A172 (cell line): ENCODE measurements around the gene GALT. TPM values are rescaled to one million over a fixed set of nuclear protein-coding genes. Genes with fewer than 3 reads are reported as not detected.
A peak's percentile ranks its signal among the peaks of the same experiment; 100 is the strongest.
"Not testable (repeated sequence)": the region's sequence is repeated elsewhere in the genome, so short reads cannot be mapped to it uniquely, and the experiment has no call there.

Experiments
- DNase-seq: peaks from one replicate; pipeline ENCODE4 v3.0.0-alpha.2; 2015; ENCODE audit warnings: low spot score
- total RNA-seq: library from RNA; depleted of rRNA; stranded (reverse); fragments of >200 nt; shearing (Covaris generic); gene quantifications from 2 replicates; pipeline ENCODE4 v1.2.3, GENCODE V29; 2014

The GALT gene
- total RNA-seq, 1 experiment from 2014 or later = 19.5 TPM

DNA sequence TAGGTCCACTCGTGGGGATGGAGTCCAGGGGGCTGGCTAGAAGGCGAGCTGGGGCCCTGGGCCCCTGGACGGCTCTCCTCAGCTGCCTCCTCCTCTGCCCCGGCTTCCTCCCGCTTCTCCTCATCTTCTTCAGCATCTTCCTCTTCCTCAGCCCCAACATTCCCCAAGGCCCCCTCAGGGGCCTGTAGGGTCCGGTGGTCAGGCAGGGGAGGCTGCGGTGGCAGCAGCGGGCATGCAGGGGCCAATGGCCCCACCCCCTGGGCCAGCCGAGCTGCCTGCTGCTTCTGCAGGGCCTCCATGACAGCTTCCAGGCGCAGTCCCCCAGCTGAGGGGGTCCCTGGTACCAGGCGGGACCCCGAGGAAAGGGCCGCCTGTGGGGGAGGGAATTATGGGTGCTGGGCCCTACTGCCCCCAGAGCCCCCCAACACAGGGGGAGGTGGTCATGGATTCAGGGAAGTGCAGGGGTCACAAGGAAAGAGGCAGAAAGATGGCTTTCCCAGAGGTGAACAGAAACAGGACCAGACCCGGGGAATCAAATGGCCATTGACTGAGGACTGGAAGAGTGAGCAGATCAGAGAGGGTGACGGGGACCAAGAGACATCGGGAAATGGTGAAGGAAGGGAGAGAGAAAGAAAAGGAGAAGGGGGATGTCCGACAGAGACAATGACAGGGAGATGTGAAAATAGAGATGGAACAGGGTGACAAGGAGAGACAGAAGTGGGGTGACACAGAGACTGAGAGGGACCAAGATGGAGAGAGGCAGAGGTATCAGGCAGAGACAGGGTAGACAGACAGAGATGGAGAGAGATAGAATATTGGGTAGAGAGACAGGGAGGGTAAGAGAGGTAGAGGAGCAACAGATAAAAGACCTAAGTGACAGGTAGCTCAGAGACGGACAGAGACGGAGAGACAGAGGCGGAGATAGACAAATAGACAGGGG lies 18.5 kb upstream of the GALT start:
- DNase-seq = no peak

- DNase-seq = no peak
Observed at GRCh38 chr9:34628656-34629490, 17.6 kb upstream of the GALT start, which contains the start of gene ARID3C. ARID3C (minus strand) TSS chr9:34629066; CDS start chr9:34628014, 1,052 bp downstream.

GRCh38 chr9:34629491-34629808 lies 17.0 kb upstream of the GALT start:
- DNase-seq = no peak

DNA sequence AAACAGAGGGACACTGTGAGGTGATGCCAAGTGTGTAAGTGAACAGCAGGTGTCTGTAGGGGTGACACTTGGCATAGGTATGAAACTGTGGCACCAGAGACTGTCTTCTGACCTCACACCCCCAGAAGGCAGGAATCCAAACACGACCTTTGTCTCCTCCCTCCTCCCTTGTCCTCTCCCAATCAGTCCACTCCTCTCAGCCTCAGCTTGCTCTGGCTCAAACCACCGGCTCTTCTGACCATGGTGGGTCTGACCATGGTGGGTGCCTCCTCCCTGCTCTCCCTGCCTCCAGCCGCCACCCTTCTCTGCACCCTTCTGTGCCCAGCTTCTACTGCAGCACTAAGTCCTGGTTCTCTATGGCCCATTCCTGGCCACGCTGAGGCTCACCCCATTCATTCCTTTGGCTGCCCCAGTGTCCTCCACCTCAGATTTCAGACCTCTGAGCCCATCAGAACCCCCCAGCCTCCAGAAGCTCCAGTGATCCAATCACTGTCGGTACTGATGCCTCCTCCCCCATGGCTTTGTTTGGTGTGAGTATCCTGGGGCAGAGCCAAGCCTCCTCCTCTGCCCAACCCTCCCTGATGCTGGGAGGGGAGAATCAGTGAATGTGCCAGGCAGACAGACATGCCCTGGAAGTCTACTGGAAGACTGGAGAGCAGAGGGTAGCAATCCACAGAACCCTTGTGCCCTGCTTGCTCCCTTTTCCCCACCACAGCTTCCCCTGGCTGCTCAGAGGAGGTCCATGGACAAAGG lies 15.9 kb upstream of the GALT start:
- no peak for DNase-seq

DNA sequence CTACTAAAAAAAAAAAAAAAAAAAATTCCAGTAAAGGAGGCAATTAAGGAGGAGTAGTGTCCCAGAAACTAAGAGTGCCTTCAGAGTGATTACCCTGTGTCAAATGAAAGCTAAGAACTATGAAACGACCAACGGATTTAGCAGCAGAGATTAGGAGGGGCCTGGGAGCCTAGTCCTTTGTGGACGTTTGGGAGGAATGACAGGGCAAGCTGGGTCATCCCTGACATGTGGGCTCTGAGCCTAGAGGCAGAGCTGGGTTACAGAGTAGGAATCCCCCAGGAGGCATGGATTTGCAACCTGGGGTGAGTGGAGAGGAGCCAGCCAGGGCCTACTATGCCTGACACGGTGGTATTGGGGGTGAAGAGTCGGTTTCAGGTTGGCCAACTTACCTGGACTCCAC lies 13.3 kb upstream of the GALT start:
- DNase-seq = no peak

DNA sequence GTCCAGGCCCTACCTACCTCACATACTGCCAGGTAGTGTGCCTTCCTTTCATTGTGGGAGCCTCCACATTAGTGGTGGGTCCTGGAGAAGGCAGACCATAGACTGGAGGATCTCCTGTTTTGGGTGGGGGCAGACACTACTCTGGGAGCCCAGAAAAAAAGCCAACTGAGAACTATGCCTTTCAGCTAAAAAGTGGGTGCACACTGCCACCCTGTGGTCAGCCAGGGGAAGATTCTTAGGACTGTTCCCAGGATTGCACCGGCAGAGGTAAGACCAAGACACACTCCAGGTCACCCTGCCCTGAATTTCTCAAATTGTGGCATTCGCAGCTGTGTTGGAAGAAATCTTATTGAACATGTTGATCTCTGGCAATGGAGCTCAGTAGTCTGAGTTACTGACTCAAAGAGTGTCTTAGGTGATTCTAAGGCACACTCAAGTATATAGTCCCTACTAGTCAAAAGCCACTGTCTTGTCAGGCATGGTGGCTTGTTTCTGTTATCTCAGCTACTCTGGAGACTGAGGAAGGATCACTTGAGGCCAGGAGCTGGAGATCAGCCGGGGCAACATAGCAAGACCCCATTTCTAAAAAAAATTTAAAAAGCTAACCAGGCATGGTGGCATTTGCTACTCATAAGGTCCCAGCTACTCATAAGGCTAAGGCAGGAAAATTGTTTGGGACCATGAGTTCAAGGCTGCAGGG lies 12.5 kb upstream of the GALT start:
- DNase-seq = peak; percentile 51

GRCh38 chr9:34634551-34635248 lies 11.8 kb upstream of the GALT start:
- DNase-seq = no peak

GRCh38 chr9:34635556-34635955 lies 10.9 kb upstream of the GALT start:
- no peak for DNase-seq

- no peak for DNase-seq
Observed at GRCh38 chr9:34636791-34637355, 9.6 kb upstream of the GALT start.

DNA sequence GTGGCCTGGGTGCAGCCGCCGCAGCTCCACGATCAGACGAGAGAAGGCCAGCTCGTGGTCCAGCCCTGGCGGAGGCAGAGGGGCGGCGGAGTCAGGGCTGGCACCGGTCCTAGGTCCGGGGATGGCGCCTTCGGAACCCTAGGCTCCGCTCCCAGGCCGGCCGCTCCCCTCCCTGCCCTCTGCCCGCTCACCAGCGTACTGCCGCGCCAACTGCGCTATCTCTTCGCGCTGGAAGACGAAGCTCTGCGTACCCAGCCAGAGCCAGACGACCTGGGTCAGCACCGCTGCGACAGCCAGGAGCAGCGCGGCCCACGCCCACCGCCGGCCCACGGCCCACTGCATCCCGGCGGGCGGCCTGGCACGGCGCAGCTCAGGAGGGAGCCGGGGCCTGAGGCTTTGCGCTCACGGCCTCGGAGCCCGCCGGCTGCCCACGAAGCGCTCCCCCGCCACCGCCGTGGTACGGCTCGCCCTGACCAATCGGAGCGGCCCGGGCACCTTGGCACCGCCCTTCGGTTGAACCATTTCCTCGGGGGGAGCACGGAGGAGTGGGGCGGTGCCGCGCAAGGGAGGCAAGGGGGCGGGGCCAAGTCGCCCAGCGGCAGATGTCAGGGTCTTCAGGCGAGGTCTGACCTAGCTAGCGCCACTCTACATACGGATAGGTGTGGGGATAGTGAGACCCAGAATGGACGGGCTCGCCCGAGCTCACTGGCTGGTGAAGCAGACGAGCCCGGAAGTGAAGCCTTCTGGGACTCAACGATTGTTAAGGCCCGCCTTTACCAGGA lies 8.9 kb upstream of the GALT start, which contains the start of gene SIGMAR1:
TSS of gene SIGMAR1 (minus strand) at position 432 of the 782 bp plus-strand sequence. CDS start at position 342, 90 bp downstream.
- DNase-seq = peak; percentile 70

DNA sequence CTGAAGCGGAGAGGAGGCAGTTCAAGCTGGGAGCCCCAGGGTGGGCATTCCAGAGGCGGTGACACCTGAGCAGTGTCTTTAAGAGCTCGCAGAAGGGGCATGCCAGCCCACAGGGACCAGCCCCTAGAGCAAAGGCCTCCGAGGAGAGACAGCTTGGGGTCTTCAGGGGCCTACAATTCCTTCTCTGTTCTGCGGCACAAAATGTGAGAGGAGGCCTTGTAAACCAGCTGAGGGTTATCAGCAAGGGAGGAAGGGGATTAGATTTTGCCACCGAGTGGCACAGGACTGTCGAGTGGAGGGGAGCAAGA lies 8.4 kb upstream of the GALT start:
- no peak for DNase-seq

- not testable (repeated sequence) for DNase-seq
Observed at GRCh38 chr9:34639322-34639721, 7.2 kb upstream of the GALT start.

DNA sequence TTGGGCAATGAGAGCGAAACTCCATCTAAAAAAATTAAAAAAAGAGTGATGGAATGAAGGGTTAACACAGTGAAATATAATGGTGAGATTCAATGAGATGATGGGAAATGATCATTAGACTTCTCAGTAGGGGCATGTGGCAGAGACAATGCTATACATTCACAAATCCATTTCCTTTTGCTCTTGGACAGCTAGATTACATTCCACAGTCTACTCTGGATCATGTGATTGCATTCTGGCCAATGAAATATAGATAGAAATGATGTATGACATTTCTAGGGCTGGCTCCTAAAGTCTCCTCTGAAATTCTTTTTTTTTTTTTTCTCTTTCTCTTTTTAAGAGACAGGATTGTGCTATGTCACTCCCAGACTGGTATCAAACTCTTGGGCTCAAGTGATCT lies 3.8 kb upstream of the GALT start:
- DNase-seq = no peak

DNA sequence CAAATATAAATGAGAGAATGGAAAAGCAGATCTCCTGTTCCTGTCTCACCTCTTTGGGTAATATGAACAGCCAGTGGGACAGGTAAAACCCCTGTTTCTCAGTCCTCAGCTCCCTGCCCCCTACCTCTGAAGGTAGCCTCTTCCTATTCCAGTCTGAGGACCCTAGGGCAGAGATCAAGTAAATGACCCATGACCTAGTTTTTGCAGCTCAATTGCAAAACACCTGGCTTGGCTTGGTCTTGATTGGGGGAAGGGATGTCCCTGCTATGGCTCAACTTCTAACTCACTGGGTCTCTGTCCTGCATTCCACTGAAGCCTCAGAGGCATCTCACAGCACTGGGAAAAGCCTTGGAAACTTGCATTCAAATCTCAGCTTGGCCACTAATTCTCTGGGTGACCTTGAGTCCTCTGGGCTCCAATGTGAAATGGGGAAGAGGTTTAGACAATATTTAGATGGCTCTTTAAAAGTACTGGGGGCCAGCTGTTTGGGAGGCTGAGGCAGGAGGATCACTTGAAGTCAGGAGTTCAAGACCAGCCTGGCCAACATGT lies 1.6 kb upstream of the GALT start:
- DNase-seq = no peak

- DNase-seq = no peak
Observed at GRCh38 chr9:34647084-34647403, 569 bp downstream of the GALT start.

DNA sequence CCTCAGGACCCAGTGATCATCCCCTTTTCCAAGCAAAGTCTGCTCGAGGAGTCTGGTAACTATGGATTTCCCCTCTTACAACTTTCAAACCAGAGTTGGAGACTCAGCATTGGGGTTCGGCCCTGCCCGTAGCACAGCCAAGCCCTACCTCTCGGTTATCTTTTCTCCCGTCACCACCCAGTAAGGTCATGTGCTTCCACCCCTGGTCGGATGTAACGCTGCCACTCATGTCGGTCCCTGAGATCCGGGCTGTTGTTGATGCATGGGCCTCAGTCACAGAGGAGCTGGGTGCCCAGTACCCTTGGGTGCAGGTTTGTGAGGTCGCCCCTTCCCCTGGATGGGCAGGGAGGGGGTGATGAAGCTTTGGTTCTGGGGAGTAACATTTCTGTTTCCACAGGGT lies 1.2 kb downstream of the GALT start:
- no peak for DNase-seq

GRCh38 chr9:34648673-34649072 lies 2.2 kb downstream of the GALT start:
- DNase-seq = no peak

DNA sequence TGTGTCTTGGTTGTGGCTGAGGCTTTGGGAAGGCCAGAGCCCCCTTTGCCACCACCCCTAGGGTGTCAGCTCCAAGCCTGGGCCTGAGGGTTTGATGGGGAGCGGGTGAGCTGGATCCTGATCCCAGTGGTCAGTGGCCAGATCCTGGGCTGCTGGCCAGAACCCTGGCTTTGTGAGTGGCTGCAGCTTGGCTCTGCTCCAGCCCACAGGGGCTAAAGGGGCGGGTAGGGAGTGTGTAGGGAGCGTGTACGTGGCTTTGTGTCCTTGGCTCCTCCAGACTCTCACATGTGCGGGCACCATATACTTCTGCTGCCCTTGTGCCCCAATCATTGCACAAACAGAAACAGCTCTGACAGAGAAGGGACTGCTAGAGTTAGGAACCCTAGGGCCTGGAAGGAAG lies 4.3 kb downstream of the GALT start:
- no peak for DNase-seq

GRCh38 chr9:34651321-34651720 lies 4.8 kb downstream of the GALT start:
- DNase-seq = peak; percentile 69
